HG02870 (cell line): ENCODE data around the gene TUBGCP2.

ENCODE experiments used
- ATAC-seq: cut with Tn5 transposase; IDR thresholded peaks from one replicate; pipeline ENCODE4 v1.9.1; 2021; ENCODE audit warnings: mild to moderate bottlenecking, moderate library complexity; ENCODE audit not compliant: unreplicated experiment

TUBGCP2 gene

DNA sequence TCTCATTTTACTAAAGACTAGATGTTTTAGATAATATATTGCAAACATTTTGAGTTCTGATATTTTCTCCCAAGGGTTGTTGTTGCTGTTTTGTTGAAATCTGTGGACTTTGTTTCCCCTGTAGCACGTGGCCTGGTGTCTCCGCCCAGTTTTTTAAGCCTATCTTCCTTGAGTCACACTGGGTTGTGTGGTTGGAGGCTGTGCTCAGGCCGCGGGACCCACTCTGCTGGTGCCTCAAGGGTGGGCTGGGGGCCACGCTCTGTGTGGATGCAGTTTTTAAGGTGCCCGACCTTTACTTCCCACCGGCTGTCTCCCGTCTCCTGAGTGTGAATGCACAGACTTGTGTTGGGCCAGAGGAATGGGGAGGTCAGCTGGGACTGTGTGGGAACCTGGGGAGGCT is 34.3 kb upstream of the TUBGCP2 start:
- no peak for ATAC-seq

DNA sequence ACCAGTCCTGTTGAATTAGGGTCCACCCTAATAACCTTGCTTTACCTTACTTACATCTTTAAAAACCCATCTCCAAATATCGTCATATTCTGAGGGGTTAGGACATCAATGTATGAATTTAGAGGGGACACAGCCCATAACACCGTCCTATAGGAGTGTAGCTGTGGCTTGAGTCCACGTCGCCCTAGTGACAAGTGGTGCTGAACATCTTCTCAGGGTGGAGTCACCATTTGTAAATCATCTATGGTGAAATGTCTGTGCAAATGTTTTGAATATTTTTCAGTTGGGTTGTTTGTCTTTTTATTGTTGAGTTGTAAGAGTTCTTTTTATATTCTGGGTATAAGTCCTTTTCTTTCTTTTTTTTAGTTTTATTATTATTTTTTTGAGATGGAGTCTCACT is 33.3 kb upstream of the TUBGCP2 start:
- ATAC-seq, result no peak

DNA sequence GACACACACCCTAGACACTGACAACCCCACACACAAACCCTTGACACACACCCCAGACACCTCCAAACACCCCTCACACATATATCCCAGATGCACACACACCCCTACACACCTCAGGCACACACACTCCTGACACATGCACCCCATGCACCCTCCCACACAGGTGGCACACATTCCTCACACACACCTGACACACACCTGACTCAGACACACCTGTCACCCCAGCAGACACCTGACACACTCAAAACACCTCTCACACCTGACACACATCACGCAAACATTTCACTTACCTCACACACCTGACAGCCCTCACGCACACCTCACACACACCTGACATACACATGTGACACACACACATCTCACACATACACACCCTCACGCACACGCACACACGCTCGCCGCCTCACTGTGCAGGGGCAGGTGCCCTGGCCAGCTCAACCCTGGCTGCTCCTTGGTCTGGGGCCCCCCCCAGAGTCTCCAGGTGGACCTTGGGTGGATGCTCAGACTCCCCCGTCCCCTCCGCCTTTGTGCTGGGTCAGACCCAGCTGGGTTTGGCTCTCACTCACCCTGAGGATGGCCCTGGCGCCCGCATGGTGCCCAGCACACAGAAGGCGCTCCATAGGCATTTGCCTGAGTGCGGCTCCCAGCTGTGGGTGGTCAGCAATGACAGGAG is 31.2 kb upstream of the TUBGCP2 start:
- no peak for ATAC-seq

DNA sequence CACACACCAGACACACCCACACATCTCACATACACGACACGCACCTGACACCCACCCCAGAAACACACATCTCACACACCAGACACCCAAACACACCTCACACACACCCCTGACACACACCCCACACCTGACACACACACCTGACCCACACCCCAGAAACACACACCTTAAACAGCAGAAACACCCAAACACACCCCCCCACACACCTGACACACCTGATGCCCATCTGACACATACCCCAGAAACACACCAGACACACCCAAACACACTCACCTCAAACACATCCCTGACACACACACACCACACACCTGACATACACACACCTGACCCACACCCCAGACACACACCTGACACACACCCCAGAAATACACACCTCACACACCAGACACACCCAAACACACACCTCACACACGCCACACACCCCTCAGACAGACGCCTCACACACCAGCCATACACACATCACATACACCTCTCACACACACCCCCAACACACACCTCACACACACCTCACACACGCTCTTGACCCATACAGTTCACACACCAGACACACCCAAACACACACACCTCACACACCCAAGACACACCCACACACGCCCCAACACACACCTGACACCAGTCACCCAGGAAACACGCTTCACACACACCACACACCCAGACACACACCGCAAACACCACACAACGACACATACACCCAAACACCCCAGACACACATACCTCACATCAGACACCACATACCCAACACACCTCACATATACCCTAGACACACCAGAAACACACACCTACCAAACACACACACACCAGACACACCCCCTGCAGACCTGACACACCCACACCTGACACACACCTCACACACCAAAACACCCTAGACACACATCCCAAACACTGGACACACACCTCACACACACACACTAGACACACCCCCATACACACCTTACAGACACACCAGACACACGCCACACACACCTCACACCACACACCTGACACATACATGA is 29.7 kb upstream of the TUBGCP2 start:
- no peak for ATAC-seq

DNA sequence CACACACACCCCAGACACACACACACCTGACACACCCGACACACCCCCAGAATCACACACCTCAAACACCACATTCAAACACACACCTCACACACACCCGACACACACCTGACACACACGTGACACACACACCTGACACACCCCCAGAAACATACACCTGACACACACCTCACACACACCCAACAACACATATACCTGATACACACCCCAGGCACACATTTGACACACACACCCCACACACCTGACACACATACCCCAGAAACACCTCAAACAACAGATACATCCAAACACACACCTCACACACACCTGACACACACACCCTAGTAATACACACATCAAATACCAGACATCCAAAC is 28.7 kb upstream of the TUBGCP2 start:
- ATAC-seq, result no peak

DNA sequence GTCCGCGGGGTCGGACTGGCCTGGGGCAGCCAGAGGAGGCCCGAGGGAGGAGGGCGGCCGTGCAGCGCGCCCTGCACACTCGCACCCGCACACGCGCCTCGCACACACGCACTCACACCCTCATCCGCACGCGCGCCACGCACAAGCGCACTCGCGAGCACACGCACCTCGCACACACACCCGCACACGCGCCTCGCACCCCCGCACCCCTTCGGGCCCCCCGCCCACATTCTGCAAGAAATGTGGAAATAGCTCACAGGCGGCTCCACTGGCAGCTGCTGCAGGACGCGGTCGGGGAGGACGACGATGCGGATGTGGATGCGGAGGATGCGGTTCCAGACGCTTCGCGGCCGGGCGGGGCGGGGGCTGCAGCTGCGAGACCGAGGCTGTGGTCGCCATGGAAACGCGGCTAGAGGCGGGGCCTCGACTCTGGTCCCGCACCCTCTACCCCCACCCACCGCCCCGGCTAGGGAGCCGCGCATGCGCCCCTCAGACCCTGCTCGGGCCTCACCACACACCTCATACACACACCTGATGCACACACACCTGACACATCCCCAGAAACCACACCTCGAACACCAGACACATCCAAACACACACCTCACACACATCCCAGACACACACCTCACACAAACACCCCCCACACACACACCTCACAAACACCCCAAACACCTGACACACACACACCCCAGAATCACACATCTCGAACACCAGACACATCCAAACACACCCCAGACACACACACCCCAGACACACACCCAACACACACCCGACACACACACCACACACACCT is 28.1 kb upstream of the TUBGCP2 start, which contains the start of gene CALY:
CALY (minus strand) TSS at position 320 of the 793 bp plus-strand sequence. CDS start 7,907 bp downstream, outside the sequence.
- no peak for ATAC-seq

DNA sequence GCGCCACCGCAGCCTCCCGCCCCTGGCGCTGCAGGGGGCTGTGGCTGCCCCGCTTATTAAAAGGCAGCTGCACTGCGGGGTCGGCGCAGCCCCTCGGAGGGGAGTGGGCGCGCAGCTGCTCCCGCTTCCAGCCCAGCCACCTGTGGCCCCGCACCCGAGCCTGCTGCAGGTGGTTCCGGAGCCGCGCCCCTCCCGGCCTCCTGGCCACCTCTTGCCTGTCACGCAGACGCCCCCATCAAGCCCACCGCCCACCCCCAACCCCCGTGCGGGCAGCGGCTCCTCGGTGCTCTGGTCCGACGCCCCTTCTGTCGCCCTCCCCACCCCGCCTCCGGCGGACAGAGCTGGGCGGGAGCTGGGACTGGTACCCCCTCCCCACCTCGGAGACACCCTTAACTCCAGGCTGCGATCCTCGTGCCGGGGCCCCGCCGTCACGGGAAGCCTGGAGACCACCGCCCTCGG is 27.5 kb upstream of the TUBGCP2 start:
- ATAC-seq, result no peak

DNA sequence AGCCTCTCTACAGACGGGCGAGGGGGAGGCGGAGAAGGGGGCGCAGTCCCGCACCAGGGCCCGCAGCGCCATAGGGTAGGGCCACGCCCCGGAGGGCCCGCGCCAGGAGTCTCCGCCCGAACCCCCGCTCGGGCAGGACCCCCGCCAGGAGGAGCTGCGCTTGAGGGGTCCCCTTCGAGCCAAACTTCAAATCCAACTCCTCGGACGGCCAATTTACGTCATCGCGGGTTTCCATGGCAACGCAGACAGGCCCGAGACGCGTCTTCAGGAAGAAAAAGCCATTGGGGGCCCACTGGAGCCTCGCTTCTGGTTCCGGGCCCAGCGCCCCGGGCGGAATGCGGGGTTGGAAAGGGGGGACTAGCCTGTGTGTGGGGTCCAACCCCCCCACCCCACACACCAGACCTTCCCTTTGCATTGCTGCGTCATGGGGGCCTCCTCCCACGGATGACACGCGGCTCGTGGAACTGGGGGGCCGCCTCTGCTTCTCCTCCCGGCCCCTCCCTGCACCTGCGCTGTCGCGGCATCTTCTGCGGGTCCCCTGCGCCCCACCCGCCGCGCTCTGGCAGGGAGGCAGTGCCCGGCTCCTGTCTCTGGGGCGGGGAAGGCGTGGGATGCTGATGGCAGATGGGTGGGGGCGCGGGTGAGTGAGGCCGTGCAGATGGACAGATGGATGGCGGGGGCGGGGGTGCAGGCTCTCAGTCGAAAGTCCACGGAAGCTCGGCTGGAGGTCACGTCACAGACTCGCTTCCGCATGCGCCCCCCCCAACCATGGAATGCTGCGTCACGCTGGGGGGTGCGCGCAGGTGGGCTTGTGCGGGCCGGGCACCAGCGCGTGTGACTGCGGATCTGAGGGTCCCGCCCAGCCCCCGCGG is 26.8 kb upstream of the TUBGCP2 start:
- no peak for ATAC-seq

DNA sequence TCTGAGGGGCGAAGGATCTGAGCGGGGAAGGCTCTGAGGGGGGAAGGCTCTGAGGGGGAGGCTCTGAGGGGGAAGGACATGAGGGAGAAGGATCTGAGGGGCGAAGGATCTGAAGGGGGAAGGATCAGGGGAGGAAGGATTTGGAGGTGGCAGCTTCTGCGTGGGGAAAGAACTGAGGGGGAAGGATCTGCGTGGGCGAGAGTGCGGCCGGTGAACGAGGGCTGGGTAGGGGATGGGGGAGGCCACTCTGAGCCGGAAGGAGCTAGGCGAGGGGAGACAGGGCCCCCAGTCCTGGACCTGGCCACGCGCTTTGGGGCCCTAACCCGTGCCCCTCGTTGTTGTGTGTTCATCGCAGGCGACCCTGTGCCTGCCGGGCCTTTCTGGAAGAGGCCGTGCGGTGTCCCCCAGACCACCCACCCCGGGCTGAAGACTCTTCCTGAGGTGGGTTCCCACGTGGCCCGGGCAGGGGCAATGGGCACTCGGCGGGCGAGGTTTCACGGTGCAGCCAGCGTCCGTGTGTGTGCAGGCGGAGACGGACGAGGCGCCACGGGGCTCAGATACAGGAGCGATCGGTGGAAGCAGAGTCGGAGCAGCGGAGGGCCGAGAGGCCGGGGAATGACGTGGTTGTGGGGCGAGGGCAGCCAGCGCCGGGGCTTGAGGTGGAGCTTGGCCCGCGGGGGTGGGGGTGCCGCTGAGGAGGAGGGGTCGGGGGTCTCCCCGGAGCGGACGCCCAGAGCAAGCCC is 26.0 kb upstream of the TUBGCP2 start:
- no peak for ATAC-seq

DNA sequence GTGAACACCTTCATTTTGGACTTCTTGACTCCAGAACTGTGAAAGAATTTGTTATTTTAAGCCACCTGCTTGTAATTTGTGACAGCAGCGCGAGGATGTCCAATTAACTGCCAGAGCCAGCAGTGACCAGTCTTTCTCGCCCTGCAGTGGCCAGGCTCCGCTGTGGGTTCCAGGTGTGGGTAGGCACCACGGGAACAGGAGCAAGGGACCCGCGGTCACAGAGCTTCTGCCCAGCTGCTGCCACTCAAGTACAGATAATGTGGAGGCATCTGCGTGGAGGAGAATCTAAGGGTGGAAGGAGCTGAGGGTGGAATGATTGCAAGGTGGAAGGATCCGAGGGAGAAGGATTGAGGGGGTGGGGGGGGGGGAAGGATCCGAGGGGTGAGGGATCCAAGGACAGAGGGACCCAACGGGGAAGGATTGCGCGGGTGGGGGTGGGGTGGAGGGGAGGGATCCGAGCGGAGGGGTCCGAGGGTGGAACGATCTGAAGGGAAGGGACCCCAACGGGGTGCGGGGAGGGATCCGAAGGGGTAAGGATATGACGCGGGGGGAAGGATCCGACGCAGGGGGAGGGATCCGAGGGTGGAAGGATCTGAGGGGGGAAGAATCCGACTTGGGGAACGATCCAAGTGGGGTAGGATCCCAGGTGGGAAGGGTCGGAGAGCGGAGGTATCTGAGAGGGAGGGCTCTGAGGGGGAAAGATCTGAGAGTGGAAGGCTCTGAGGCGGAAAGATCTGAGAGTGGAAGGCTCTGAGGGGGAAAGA is 24.4 kb upstream of the TUBGCP2 start:
- no peak for ATAC-seq

DNA sequence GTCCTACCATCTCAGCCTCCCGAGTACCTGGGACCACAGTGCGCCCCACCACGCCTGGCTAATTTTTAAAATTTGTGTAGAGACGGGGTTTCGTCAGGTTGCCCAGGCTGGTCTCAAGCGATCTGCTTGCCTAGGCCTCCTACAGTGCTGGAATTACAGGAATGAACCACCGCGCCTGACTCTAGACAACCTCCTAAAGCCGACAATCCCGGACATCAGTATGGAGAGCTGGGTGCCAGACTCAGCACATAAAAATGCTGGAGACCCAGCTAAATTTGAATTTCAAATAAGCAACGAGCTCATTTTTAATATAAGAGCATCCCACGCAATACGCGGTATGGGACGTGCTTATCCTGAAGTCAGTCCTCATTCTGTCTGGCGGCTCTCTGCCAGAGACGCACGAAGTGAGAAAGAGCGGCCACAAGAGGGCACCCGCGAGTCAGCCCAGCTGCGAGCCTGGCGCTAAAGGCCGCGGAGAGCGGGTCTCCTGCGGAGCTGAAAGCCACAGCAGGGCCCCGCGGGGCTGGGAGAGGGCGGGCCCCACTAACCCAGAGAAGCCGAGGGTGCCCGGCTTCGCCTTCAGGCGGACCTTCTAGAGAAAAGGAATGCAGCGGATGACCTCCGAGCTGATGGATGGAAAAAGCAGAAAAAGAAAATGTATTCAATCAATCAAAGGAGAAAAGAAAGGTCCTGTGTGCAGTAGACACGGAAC is 21.0 kb upstream of the TUBGCP2 start:
- peak; percentile 90 for ATAC-seq

DNA sequence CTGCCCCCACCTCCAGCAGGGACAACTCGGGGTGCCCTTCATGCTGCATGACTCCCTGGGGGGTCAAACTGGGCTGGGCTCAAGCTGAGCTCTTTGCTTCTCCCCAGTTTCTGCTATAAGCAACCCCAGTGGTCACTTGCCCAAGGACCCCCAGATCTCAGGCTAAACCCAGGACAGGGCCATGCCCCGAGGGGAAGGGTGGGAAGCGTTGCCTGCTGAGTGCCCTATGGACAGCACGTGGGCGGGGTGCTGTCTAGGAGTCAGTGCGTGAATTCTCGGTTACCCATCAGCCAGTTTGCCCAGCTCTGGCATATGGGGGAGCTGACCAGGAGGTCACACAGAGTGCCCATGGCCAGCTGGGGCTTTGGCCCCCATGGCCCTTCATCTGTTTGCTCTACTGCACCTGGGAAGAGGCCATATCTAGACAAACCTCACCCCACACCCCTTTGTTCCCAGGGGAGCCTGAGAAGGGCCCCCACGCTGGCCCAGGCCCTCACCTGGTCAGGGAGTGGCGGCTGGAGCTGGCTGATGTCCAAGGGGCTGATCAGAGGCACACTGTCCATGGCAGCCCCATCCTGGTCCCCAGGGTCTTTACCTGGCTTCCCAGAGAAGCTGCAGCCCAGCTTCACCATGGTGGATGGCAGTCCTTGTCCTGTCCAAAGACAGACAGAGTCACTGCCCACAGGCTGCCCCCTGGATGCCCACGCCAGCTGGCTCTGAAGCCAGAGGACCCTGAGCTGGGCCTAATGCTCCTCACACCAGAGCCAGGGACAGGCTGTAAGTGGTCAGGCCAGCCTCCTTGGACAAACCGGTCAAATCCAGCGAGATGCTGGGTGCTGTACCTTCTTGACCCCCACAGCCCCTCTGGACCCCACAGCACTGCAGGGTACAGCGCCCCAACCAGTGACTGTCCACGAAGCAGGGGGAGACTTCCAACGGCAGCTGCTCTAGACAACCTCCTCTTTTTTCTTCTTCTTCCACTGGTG is 20.0 kb upstream of the TUBGCP2 start:
- no peak for ATAC-seq

DNA sequence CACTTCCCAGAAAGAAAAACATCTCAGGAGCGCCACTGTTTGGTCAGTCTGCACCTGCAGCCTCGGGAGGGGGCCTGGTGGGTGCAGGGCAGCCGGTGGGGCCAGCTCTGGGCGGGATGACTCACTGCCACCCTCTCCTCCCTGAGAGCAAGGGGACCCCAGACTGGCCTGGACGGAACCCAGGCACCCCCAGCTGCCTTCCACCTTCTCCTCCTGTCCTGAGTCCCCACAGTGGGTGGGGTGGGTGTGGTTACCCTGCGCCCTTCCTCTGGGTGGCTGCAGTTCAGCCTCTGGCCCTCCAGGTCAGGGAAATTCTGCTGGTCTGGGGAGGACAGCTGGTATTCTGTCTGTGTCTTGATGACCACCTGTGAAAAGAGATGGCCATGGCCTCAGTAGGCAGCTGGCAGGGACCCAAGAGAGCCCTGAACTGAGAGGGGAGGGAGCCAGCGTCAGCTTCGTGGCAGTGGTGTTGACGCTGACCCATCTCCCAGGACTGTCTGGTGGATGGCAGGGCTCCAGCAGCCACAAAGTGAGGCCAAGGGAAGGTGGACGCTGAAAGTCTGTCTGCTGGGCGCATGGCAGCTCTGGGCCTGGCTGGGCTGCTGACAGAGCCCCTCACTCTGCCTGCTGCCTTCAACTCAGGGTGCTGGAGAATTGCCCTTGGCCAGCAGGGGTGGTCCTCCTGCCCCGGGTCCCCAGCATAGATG is 19.1 kb upstream of the TUBGCP2 start:
- no peak for ATAC-seq

DNA sequence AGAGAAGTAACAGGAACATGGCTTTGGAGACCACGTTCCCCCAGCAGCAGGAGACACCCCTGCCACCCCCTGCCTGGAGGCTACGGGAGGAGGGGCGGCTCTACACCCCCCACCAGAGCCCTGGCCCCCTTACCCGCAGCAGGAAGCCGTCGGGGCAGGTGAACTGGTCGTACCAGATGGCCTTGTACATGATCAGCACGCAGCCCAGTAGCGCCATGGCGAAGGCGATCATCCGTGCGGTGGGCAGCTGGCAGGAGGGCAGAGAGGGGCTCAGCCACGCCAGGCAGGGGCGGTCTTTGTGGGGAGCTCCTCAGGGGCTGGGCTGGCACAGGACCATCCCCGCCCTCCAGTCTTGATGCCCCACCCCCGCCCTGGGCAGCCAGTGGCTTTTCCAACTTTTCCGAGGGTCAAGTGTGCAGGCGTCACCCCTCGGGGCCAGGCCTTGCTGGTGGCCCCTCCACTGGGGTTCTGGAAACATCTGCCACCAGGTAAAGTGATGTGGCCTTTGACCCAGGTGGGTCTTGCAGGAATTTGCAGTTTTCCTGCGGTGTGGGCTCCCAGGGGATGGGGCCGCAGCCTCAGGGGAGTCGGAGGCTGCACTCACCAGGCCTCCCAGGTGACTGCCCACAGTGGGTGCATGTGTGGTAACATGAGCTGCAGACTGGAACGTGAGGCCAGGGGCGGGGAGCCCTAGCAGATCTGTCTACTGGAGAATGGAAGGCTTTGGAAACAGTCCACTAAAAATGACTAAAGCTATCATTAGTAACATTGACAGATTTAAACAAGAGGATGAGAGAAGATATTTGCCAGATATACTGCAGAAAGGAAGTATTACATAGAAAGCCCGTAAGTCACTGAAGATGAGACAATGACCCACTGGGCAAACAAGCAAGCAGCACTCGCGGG is 18.3 kb upstream of the TUBGCP2 start:
- ATAC-seq, result no peak

DNA sequence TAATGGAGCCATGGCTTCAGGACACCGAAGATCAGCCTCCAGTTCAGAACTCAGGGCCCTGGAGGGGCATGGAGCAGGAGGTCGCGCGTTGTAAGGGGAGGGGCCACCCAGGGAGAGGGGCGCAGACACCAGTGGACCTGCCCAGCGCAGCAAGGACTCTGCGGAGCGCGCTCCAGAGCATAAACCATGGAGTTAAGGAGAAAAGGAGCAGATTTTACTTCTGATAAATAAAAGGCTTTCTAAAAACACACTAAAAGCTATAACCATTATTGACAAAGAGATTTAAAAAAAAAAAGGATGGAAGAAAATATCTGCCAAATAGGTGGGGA is 17.5 kb upstream of the TUBGCP2 start:
- no peak for ATAC-seq
